GM23248 (cell line): ENCODE results near the gene FSTL3.

Experiments used
- EZH2 ChIP-seq: fragments of 200-600 bp; sonication (generic); IDR thresholded peaks from 2 replicates; pipeline ENCODE4 v1.6.1; 2018; ENCODE audit warnings: antibody characterized with exemption, mild to moderate bottlenecking; ENCODE audit not compliant: insufficient read depth, poor library complexity, severe bottlenecking
- EZH2phosphoT487 ChIP-seq: fragments of 200-600 bp; sonication (generic); IDR thresholded peaks from 2 replicates; pipeline ENCODE4 v1.6.1; 2018; ENCODE audit warnings: antibody characterized with exemption, moderate library complexity, mild to moderate bottlenecking, low read depth; ENCODE audit not compliant: insufficient read depth

- TF ChIP-seq EZH2 (no peak), EZH2phosphoT487 (no peak)
Measured at GRCh38 chr19:658916-659839, 17.0 kb upstream of the FSTL3 start.
